Femur (tissue), 1 donor: ENCODE data around the gene FLYWCH1.

Source experiments
- DNase-seq: peaks from one replicate; pipeline ENCODE4 v3.0.0-alpha.2; 2017

The FLYWCH1 gene

GRCh38 chr16:2954656-2955381 is 43.1 kb downstream of the FLYWCH1 start:
- DNase-seq = no peak

DNA sequence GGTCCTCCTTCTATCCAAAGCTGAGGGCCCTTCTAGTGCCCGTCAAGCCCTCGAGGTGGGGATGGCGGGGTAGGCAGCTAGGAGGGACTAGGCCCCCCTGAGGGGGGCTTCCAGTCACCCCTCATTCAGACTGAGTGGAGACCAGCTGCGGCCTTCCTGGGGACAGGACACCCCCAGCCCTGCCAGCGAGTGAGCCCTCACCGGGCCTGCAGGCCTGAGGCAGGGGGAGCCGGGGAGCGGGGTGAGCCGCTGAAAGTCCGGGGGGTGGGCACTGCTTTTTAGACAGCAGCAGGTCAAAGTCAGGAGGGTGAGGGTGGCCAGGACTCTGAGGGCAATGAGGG is 43.7 kb downstream of the FLYWCH1 start:
- DNase-seq = no peak

GRCh38 chr16:2955779-2956578 is 44.2 kb downstream of the FLYWCH1 start:
- peak; percentile 45 for DNase-seq

DNA sequence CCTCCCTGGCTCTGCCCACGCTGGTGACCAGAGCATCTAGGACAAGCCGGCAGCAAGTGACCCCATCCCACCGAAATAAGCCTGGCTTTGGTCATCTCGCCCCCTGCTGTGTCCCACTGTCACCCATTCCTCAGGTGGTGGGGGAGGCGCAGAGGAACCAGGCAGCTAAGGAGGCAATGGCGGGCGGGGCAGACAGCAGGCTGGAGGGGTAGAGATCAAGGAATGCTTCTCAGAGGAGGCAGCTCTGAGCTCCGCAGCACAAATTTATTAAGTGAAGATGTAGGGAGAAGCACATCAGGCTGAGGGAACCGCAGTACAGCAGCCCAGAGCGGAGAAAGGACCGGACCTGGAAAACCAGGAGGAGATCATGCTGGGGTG is 44.8 kb downstream of the FLYWCH1 start:
- no peak for DNase-seq

- no peak for DNase-seq
Observed at GRCh38 chr16:2959206-2959605, 47.5 kb downstream of the FLYWCH1 start.

DNA sequence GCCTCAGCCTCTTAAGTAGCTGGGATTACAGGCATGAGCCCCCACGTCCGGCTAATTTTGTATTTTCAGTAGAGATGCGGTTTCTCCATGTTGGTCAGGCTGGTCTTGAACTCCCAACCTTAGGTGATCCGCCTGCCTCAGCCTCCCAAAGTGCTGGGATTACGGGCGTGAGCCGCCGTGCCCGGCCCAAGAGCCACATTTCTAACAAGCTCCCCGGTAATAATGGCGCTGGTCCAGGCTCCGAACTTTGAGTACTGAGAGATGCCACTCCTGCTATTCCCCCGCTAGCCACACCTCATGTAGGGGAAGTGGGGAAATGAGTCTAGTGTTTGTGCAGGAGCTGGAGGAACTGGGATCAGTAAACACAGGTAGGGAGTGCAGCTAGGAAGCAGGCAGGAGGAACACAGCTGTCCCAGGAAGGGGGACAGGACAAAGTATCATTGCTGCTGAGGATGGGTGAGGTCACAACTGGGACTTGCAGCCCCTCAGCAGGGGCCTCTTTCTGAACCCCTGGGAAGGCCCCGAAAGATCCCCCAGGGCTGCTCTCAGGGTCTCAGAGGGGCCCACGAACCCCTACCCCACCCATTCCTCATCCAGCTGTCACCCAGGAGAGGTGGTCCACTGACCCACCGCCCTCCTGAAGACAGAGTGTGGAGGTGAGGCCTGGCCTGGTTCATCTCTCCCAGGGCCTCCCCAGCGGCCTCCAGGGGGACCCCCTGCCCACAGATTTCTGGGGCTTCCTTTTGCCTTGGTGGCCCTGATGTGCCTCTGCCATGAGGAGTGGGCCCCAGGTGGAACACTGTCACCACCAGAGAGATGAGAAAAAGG is 48.7 kb downstream of the FLYWCH1 start:
- no peak for DNase-seq

DNA sequence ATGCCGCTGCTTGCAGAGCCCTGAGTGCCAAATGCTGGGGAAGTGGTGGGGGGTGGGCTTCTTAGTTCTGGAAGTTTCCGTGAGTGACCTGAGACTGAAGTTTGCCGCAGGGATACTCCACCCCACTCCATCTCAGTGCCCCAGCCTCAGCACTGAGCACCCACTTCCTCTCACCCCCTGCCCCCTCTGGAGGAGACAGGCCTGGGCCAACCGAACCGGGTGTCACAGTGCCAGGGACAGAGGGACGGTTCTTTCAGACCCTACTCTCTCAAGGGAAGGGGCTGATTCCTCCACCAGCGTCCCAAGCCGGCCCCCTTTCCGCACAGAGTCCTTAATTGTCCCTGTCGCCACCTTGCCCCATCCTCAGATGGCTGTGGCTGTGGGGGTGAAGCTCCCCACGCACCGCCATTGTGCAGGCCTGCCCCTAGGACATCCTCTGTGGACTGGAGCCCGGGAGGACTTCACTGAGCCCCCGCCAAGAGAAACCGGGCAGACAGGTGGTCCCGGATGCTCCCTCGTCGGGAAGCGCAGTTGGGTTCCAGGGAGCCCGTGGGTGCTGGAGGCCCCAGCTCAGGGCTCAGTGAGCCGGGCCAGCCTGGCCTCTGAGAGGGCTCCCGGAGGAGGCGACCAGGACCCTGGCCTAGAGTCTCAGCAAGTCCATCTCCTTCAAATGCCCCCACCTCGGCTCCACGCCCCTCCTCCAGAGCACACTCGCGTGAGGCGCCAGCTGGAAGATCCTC is 50.8 kb downstream of the FLYWCH1 start:
- no peak for DNase-seq

- no peak for DNase-seq
Observed at GRCh38 chr16:2963074-2963722, 51.5 kb downstream of the FLYWCH1 start.

DNA sequence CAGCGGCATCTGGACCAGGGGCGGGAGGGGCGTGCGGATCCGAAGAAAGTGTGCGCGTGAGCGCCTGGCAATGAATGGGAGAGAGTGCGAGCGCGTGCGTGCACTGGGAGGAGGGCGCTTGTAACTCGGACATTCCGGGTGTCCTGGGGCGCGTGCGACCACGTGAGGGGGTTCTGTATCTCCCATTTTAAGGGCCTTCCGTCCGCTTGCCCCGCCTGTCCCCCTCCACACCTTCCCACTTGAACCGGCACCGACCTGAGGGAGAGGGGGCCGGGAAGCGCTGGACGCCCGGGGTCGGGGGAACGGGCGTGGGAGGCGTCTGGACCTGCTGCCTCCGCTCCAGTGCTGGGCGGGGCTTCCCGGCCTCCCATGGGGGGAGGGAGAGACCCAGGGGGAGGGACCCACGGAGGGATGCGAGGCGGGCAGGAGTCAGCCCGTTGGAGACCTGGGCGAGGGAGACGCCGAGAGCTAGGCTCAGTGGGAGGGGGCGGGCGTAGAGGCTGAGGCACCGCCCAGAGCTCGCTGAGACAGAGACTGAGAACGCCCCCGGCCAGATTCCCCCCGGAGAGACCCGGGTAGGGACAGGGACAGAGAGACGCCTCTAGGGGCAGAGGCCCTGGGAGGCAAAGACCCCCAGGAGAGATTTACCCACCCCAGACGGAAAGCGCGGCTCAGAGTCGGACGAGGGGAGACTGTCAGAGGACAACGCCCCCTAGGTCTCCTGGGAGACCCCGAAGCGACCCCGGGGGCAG is 52.2 kb downstream of the FLYWCH1 start, which contains the start of gene KREMEN2:
Gene KREMEN2 (plus strand): TSS at position 553 of the 752 bp plus-strand sequence. CDS start 246 bp downstream, outside the sequence.
- no peak for DNase-seq

DNA sequence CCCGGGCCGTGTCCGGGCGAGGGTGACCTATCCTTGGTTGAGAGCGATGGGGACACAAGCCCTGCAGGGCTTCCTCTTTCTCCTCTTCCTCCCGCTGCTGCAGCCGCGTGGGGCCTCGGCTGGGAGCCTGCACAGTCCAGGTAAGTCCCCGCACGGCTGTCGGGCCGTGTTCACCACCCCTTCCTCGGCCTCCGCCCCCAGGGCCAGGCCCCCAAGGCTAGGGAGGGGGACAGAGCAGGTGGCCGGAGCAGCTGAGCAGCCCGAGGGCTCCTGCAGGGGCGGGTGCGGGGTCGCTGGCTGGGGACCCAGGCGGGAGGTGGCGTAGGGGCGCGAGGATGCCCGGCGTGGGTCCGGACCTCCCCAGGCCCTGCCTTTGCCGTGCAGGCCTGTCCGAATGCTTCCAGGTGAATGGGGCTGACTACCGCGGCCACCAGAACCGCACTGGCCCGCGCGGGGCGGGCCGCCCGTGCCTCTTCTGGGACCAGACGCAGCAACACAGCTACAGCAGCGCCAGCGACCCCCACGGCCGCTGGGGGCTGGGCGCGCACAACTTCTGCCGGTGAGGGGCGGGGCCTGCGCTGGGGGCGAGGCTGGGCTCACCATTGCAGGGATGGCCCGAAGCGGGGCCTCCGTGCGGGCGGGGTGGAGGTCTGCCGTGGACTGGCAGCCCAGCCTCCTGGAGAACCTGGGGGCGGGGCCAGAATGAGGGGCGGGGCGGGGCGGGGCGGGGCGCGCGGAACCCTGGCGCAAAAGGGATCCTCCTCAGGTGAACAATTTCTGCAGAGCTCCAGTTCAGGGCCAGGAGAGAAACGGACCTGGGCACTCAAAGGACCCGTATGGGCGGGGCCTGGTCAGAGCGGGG is 53.0 kb downstream of the FLYWCH1 start:
- DNase-seq = no peak

- no peak for DNase-seq
Observed at GRCh38 chr16:2966043-2966807, 54.5 kb downstream of the FLYWCH1 start.

GRCh38 chr16:2966808-2967191 is 55.1 kb downstream of the FLYWCH1 start:
- no peak for DNase-seq

GRCh38 chr16:2967211-2967631 is 55.5 kb downstream of the FLYWCH1 start:
- no peak for DNase-seq

- DNase-seq = no peak
Observed at GRCh38 chr16:2967721-2968161, 56.0 kb downstream of the FLYWCH1 start.

DNA sequence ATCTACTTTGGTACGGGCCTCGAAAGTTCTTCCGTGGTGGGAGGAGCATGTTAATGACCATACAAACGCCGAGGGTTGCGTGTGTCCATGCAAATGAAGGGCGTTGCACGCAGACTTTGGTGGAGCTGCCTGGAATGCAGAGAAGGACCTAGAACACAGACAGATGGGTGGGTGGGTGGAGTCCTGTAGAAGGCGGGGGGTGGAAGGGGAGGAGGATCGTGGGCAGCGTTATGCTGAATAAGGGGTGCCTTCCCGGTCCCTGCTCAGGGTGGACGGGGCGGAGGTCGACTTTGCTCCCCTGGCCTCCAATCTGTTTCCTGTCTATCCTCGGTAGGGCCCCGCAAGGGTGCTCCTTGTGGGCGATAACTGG is 56.6 kb downstream of the FLYWCH1 start:
- DNase-seq = no peak

GRCh38 chr16:2968738-2969544 is 57.2 kb downstream of the FLYWCH1 start, which contains the start of gene PAQR4:
PAQR4 (plus strand) TSS chr16:2969348; CDS start chr16:2969675, 327 bp downstream.
- peak; percentile 89 for DNase-seq

DNA sequence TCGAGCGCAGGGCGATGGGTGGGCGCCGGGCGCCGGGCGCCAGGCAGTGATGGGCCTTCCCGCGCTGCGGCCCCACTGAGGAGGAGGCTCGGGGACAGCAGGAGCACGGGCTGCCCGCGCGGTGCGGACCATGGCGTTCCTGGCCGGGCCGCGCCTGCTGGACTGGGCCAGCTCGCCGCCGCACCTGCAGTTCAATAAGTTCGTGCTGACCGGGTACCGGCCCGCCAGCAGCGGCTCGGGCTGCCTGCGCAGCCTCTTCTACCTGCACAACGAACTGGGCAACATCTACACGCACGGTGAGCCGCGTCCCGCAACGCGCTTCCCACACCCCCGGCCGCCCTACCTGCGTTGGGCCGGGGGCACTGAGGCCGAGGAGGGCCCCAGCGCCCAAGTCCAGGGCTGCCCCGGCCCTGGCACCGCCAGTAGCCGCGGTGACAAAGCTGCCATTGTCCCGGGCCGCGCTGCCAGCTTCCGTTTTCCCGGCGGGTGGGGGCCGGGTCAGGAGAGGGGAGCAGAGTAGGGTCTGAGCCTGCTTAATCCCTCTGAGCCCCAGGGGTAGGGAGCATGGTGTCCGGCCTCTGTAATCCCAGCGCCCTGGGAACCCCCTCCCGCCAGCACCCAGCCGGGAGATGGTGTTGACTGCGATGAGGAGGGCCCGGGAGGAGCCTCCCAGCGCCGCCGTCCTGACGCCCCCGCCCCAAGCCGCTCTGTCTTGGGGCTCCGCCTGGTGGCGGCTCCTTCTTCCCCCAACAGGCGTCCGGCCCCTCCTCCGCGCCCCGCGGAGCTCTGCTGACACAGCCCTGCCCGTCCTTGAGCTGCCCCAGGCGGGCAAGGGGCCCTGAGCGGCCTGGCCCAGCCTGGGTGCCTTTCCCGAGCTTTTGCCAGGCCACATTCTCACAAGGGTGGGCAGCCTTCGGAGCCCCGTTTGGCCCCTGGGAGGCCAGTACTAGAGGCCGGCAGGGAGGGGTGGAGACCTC is 58.1 kb downstream of the FLYWCH1 start:
- peak; percentile 70 for DNase-seq
